Activated B cell treated with CpG ODN at 0.5 μM for 24 hours (primary cell): ENCODE measurements around the gene PMEPA1. TPM values are rescaled to one million over a fixed set of nuclear protein-coding genes. Genes with fewer than 3 reads are reported as not detected.
A peak's percentile ranks its signal among the peaks of the same experiment; 100 is the strongest.

Experiments used
- ATAC-seq: fragments of 200-7000 bp; cut with Tn5 transposase; one replicate; pipeline ENCODE4 v1.10.0; 2021; ENCODE audit warnings: low read depth, mild to moderate bottlenecking, moderate library complexity
- CTCF ChIA-PET: fragments of 350-600 bp; sonication (Branson Sonifier 250); formaldehyde crosslinking; loops from one replicate; lab custom pipeline; 2021; ENCODE audit warnings: antibody characterized with exemption; lab: Charles Lee
- POLR2A ChIA-PET: fragments of 350-600 bp; sonication (Branson Sonifier 250); formaldehyde crosslinking; loops from one replicate; lab custom pipeline; 2021; ENCODE audit warnings: antibody characterized with exemption; lab: Charles Lee
- DNase-seq: peaks from one replicate; pipeline ENCODE4 v3.0.0; 2022
- H3K27ac Mint-ChIP-seq: one replicate; pipeline ENCODE4 v1.8.0; 2020; ENCODE audit warnings: mixed read lengths
- H3K27me3 Mint-ChIP-seq: one replicate; pipeline ENCODE4 v1.8.0; 2021; ENCODE audit warnings: mixed read lengths
- H3K36me3 Mint-ChIP-seq: one replicate; pipeline ENCODE4 v1.8.0; 2021; ENCODE audit warnings: low read depth, mixed read lengths
- H3K4me1 Mint-ChIP-seq: one replicate; pipeline ENCODE4 v1.8.0; 2021; ENCODE audit warnings: mixed read lengths
- H3K4me3 Mint-ChIP-seq: one replicate; pipeline ENCODE4 v1.8.0; 2020; ENCODE audit warnings: mild to moderate bottlenecking, mixed read lengths
- H3K9me3 Mint-ChIP-seq: one replicate; pipeline ENCODE4 v1.8.0; 2020; ENCODE audit warnings: mixed read lengths
- intact Hi-C: fragments of 100-400 bp; cut with micrococcal nuclease; formaldehyde crosslinking; loops from one replicate; pipeline ENCODE4 v1.15.1; 2024
- total RNA-seq: library from RNA; stranded (reverse); gene quantifications from 2 replicates; pipeline ENCODE4 v1.2.3, GENCODE V29; 2022
- TF ChIP-seq, protein P1 (sequence below): fragments of 200-600 bp; IDR thresholded peaks from one replicate; pipeline ENCODE4 v1.8.0; 2022; ENCODE audit warnings: antibody characterized with exemption, mild to moderate bottlenecking

The PMEPA1 gene
- total RNA-seq, 1 donor from 2014 or later: 34.8 TPM

DNA sequence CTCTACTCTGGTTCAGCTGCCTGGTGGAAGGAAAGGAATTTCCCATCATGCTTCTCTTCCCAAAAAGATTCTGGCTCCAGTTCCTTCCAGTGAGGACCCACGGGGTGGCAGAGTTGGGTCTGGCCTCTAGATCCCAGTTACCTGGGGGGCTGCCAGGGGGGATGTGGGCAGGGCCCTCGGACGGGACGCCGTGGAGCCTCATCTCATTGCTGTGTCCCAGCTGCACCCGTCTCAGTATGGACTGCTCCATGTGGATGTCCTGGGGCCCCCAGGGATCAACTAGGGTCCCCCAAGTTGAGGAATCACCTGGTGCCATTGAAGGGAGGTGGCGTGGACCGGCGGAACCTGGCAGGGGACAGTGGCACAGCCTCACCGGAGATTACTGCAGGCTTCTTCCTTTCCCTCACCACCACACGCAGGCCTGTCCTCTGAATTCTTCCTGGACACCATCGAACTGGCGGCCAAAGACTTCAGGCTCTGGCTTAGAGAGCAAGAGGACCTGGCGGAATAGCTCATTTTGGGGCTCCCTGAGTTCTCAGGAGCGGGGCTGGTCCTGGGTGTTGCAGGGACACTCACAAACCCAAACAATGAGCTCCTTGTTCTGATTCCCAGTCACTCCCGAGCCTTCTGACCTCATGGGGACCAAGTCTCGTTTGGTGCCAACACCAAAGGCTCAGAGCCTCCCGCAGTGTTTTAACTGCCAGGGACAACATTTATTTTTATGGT lies 98.1 kb downstream of the PMEPA1 start:
- intact Hi-C loops: loop anchor here (10.0 kb wide), 1 partner anchor 1393 kb away; the partner anchor contains the start of gene CTSZ
- peaks cover 74% of the 10 kb centered on the region for H3K36me3 Mint-ChIP-seq
- H3K9me3 Mint-ChIP-seq: no peaks in the 10 kb centered on the region
- no peaks in the 10 kb centered on the region for H3K27me3 Mint-ChIP-seq
- POLR2A ChIA-PET: interaction anchor here (0.6 kb wide), 1 partner anchor 1088 kb away, joined by 6 read pairs; no protein-coding TSS in a partner anchor
- CTCF ChIA-PET: no interaction called here
- no peak overlapping the region for H3K27ac Mint-ChIP-seq
- ATAC-seq: no peak
- TF ChIP-seq, protein P1, sequence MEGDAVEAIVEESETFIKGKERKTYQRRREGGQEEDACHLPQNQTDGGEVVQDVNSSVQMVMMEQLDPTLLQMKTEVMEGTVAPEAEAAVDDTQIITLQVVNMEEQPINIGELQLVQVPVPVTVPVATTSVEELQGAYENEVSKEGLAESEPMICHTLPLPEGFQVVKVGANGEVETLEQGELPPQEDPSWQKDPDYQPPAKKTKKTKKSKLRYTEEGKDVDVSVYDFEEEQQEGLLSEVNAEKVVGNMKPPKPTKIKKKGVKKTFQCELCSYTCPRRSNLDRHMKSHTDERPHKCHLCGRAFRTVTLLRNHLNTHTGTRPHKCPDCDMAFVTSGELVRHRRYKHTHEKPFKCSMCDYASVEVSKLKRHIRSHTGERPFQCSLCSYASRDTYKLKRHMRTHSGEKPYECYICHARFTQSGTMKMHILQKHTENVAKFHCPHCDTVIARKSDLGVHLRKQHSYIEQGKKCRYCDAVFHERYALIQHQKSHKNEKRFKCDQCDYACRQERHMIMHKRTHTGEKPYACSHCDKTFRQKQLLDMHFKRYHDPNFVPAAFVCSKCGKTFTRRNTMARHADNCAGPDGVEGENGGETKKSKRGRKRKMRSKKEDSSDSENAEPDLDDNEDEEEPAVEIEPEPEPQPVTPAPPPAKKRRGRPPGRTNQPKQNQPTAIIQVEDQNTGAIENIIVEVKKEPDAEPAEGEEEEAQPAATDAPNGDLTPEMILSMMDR: no peak
- no peak for DNase-seq
- peaks cover 19% of the 10 kb centered on the region for H3K4me1 Mint-ChIP-seq
- no peak overlapping the region for H3K4me3 Mint-ChIP-seq

DNA sequence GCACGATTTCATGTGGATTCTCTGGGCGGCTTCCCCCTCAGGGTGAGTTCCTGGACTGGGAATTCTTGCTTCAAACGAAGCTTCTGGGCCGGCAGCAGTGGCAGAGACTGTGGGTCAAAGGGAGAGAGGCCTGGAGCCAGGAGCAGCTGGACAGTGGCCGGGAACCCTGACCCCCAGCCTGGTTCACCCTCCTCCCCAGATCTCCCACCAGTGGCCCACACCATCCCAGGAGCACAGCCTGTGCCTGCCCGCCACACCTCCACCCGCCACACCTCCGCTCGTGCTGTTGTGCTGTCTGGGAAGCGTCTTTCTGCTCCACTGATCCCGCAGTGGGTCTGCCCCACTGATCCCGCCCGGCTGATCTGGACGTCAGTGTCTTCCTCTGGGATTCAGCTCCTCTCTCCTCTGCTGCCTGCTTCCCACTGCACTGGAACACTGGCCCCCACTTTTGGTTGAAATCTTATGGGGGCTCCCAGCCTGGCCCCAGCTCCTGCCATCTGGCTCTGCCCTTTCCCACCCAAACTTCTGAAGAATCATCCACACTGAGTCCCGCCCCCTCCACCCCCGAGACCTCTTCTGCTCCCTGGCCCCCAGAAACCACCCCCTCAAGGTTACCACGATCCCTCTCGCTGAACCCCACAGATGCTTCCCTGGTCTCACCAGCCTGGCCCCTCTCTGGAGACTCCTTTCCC lies 99.4 kb downstream of the PMEPA1 start:
- intact Hi-C loops: loop anchor here (10.0 kb wide), 1 partner anchor 1394 kb away; the partner anchor contains the start of gene CTSZ
- no peak for DNase-seq
- TF ChIP-seq, protein P1: no peak
- POLR2A ChIA-PET: interaction anchor here (0.6 to 1.4 kb wide), 3 partner anchors 9 to 19 kb away, joined by 3 to 7 read pairs (median 5); no protein-coding TSS in a partner anchor
- H3K36me3 Mint-ChIP-seq: peaks cover 72% of the 10 kb centered on the region
- no peak overlapping the region for H3K4me3 Mint-ChIP-seq
- H3K4me1 Mint-ChIP-seq: peaks cover 18% of the 10 kb centered on the region
- H3K27me3 Mint-ChIP-seq: no peaks in the 10 kb centered on the region
- no peaks in the 10 kb centered on the region for H3K9me3 Mint-ChIP-seq
- no peak for ATAC-seq
- CTCF ChIA-PET: interaction anchor here (1.1 kb wide), 1 partner anchor 43 kb away, joined by 4 read pairs; no protein-coding TSS in a partner anchor
- no peak overlapping the region for H3K27ac Mint-ChIP-seq

DNA sequence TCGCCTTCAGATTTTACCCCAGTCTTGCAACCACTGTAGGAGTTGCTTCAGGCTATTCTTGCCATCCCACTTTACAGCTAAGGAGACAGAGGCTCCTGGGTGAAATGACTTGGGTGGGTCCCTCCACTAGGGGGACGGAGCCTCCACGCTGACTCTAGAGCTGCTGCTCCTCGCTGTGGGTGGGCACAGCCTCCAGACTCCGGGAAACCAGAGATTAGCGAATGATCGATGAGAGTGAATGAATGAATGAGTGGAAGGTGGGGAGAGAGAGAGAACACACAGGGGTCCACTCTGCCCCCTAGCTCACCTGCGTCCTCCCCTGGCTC lies 100.0 kb downstream of the PMEPA1 start:
- ChIA-PET CTCF (interaction anchor here (1.0 to 1.1 kb wide), 2 partner anchors 44 to 599 kb away, joined by 4 to 6 read pairs; no protein-coding TSS in a partner anchor), POLR2A (interaction anchor here (1.1 to 1.4 kb wide), 2 partner anchors 9 to 18 kb away, joined by 3 to 7 read pairs; no protein-coding TSS in a partner anchor)
- intact Hi-C loops: loop anchor here (10.0 kb wide), 1 partner anchor 1395 kb away; the partner anchor contains the start of gene CTSZ
- Mint-ChIP-seq H3K4me1 (peaks cover 18% of the 10 kb centered on the region), H3K27ac (no peak overlapping the region), H3K4me3 (no peak overlapping the region), H3K36me3 (peaks cover 70% of the 10 kb centered on the region), H3K9me3 (no peaks in the 10 kb centered on the region), H3K27me3 (no peaks in the 10 kb centered on the region)
- TF ChIP-seq, protein P1: no peak
- DNase-seq (no peak), ATAC-seq (no peak)

DNA sequence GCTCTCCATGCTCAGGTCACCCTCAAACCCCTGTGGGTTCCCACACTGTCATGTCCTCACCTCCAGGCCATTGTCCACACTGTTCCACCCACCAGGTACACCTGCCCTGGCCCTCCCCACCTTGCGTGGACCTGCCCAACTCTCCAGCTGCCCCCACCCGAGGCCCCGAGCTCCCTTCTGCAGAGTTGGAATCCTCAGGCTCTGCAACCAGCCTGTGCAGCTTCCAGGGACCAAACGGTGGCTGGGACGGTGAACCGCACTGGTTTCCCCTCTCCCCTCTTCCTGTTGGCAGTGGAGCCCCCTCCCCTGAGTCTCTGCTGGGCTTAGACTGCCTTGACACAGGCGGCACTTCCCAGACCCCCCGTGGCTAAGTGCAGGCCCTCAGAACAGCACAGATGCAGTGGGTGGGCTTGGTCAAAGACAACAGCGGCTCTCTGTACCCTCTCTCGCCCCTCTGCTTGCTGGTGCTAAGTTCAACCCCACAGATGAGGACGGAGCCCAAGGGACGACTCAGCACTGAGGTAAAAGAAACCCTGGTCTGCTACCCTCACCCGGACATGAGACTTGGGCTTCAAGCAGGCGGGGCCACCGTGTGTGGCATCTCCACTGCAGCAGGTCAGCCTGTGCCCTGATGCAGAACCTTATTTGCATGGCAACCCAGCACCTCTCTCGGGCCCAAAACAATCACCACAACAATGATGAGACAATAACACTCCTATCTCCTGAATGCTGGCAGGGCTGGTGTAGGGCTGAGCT lies 100.6 kb downstream of the PMEPA1 start:
- H3K9me3 Mint-ChIP-seq: no peaks in the 10 kb centered on the region
- H3K4me1 Mint-ChIP-seq: peaks cover 18% of the 10 kb centered on the region
- DNase-seq: no peak
- H3K36me3 Mint-ChIP-seq: peaks cover 70% of the 10 kb centered on the region
- no peak overlapping the region for H3K27ac Mint-ChIP-seq
- POLR2A ChIA-PET: interaction anchor here (1.1 to 1.4 kb wide), 2 partner anchors 10 to 19 kb away, joined by 3 to 7 read pairs; no protein-coding TSS in a partner anchor
- peak; percentile 62 for ATAC-seq
- H3K27me3 Mint-ChIP-seq: no peaks in the 10 kb centered on the region
- TF ChIP-seq, protein P1: no peak
- no peak overlapping the region for H3K4me3 Mint-ChIP-seq
- intact Hi-C loops: no loop called here
- CTCF ChIA-PET: interaction anchor here (1.0 to 1.1 kb wide), 2 partner anchors 45 to 600 kb away, joined by 4 to 6 read pairs; no protein-coding TSS in a partner anchor
